Left ventricle myocardium inferior (tissue), 1 donor: ENCODE measurements around the gene SNX8. TPM values are rescaled to one million over a fixed set of nuclear protein-coding genes. Genes with fewer than 3 reads are reported as not detected.

Source experiments
- DNase-seq: peaks from one replicate; pipeline ENCODE4 v3.0.0-alpha.2; 2020
- H3K27ac ChIP-seq: fragments of 200-600 bp; replicated peaks from 2 replicates; pipeline ENCODE4 v1.8.0; 2021
- H3K27me3 ChIP-seq: fragments of 200-600 bp; 2 replicates; pipeline ENCODE4 v1.8.0; 2021; ENCODE audit warnings: low read depth
- H3K36me3 ChIP-seq: fragments of 200-600 bp; 2 replicates; pipeline ENCODE4 v1.8.0; 2021
- H3K4me1 ChIP-seq: fragments of 200-600 bp; 2 replicates; pipeline ENCODE4 v1.8.0; 2021
- H3K4me3 ChIP-seq: fragments of 200-600 bp; 2 replicates; pipeline ENCODE4 v1.8.0; 2021; ENCODE audit warnings: mild to moderate bottlenecking, moderate library complexity
- H3K9me3 ChIP-seq: fragments of 200-600 bp; replicated peaks from 2 replicates; pipeline ENCODE4 v1.8.0; 2021
- CTCF ChIP-seq: fragments of 200-600 bp; IDR thresholded peaks from 2 replicates; pipeline ENCODE4 v1.8.0; 2021; ENCODE audit warnings: antibody characterized with exemption, mild to moderate bottlenecking, borderline replicate concordance
- intact Hi-C: fragments of 100-400 bp; cut with micrococcal nuclease; formaldehyde crosslinking; loops from one replicate; pipeline ENCODE4 v1.11.0; 2022
- total RNA-seq: library from RNA; stranded (reverse); fragmentation: NEBNext Ultra II Directional; extraction: Animal tissue kit (Norgen Biotek cat#: 25700); gene quantifications from one replicate; pipeline ENCODE4 v1.2.1, GENCODE V29; 2021
- donor health status: DM: no; HTN: yes; CAD: no; lungs with severe emphysema.

SNX8 gene
- total RNA-seq, 1 donor from 2014 or later = 16.8 TPM

GRCh38 chr7:2278026-2278425 lies 36.2 kb downstream of the SNX8 start:
- DNase-seq = no peak
- TF ChIP-seq CTCF = no peak
- no peak overlapping the region for H3K27ac ChIP-seq
- H3K36me3 ChIP-seq = peaks cover 27% of the 10 kb centered on the region
- intact Hi-C loops = no loop called here
- no peaks in the 10 kb centered on the region for H3K9me3 ChIP-seq
- H3K4me3 ChIP-seq = no peak overlapping the region
- H3K4me1 ChIP-seq = peaks cover 15% of the 10 kb centered on the region
- no peaks in the 10 kb centered on the region for H3K27me3 ChIP-seq

GRCh38 chr7:2276107-2276506 lies 38.1 kb downstream of the SNX8 start:
- peaks cover 36% of the 10 kb centered on the region for H3K36me3 ChIP-seq
- no peaks in the 10 kb centered on the region for H3K9me3 ChIP-seq
- H3K4me1 ChIP-seq = peaks cover 4% of the 10 kb centered on the region
- no peak for DNase-seq
- no peak overlapping the region for H3K4me3 ChIP-seq
- H3K27me3 ChIP-seq = no peaks in the 10 kb centered on the region
- intact Hi-C loops = no loop called here
- TF ChIP-seq CTCF = no peak
- no peak overlapping the region for H3K27ac ChIP-seq

- Histone ChIP-seq H3K4me1 (peaks cover 11% of the 10 kb centered on the region), H3K27me3 (no peaks in the 10 kb centered on the region), H3K4me3 (no peak overlapping the region), H3K9me3 (no peaks in the 10 kb centered on the region), H3K27ac (no peak overlapping the region), H3K36me3 (peaks cover 41% of the 10 kb centered on the region)
- no peak for DNase-seq
- intact Hi-C loops = no loop called here
- no peak for TF ChIP-seq CTCF
These were observed 39.1 kb downstream of the SNX8 start for GRCh38 chr7:2275101-2275500.

GRCh38 chr7:2274666-2275065 lies 39.6 kb downstream of the SNX8 start:
- Histone ChIP-seq H3K4me1 (peaks cover 15% of the 10 kb centered on the region), H3K9me3 (no peaks in the 10 kb centered on the region), H3K36me3 (peaks cover 41% of the 10 kb centered on the region), H3K27ac (no peak overlapping the region), H3K4me3 (no peak overlapping the region), H3K27me3 (no peaks in the 10 kb centered on the region)
- intact Hi-C loops = no loop called here
- no peak for DNase-seq
- no peak for TF ChIP-seq CTCF

- Histone ChIP-seq H3K4me1 (peaks cover 18% of the 10 kb centered on the region), H3K4me3 (no peak overlapping the region), H3K27ac (no peak overlapping the region), H3K36me3 (peaks cover 41% of the 10 kb centered on the region), H3K27me3 (no peaks in the 10 kb centered on the region), H3K9me3 (no peaks in the 10 kb centered on the region)
- no peak for DNase-seq
- intact Hi-C loops = no loop called here
- TF ChIP-seq CTCF = no peak
These were observed 40.4 kb downstream of the SNX8 start for GRCh38 chr7:2273866-2274265.

GRCh38 chr7:2272031-2272430 lies 42.2 kb downstream of the SNX8 start:
- H3K9me3 ChIP-seq = no peaks in the 10 kb centered on the region
- TF ChIP-seq CTCF = no peak
- no peak overlapping the region for H3K4me3 ChIP-seq
- no peaks in the 10 kb centered on the region for H3K27me3 ChIP-seq
- no peak overlapping the region for H3K27ac ChIP-seq
- no peak for DNase-seq
- intact Hi-C loops = no loop called here
- peaks cover 34% of the 10 kb centered on the region for H3K36me3 ChIP-seq
- peaks cover 18% of the 10 kb centered on the region for H3K4me1 ChIP-seq
